PC-9 (cell line): Measurements from ENCODE around the gene USP1. TPM values are rescaled to one million over a fixed set of nuclear protein-coding genes. Genes with fewer than 3 reads are reported as not detected.

Source experiments
- BruUV-seq: library from RNA; stranded (reverse); fragments of 400-500 nt; replicated peaks from 2 replicates; lab custom pipeline; 2021; lab: Mats Ljungman, UMichigan
- CTCF ChIA-PET: fragments of 300-600 bp; sonication (Branson Sonifier 250); formaldehyde crosslinking; loops from one replicate; lab custom pipeline; 2022; ENCODE audit warnings: antibody characterized with exemption; lab: Charles Lee
- POLR2A ChIA-PET: fragments of 300-600 bp; sonication (Branson Sonifier 250); formaldehyde crosslinking; loops from one replicate; lab custom pipeline; 2022; ENCODE audit warnings: antibody characterized with exemption; ENCODE audit not compliant: unreplicated experiment; lab: Charles Lee
- DNase-seq, 2 experiments: peaks; one replicate each; pipeline versions ENCODE4 v3.0.0 to v3.0.0-alpha.2; 2015 to 2022; ENCODE audit warnings: mixed read lengths in 1 of 2
- H2AFZ ChIP-seq: fragments of 200-600 bp; sonication (generic); 2 replicates; pipeline ENCODE4 v1.8.1; 2017; ENCODE audit warnings: antibody characterized with exemption
- H3F3A ChIP-seq: fragments of 200-600 bp; sonication (generic); 2 replicates; pipeline ENCODE4 v1.8.1; 2017; ENCODE audit warnings: antibody characterized with exemption, mild to moderate bottlenecking, low read depth; ENCODE audit not compliant: insufficient read depth
- H3K27ac ChIP-seq: fragments of 200-600 bp; sonication (generic); 2 replicates; pipeline ENCODE4 v1.6.1; 2016; ENCODE audit warnings: mixed run types
- H3K27me3 ChIP-seq: fragments of 200-600 bp; sonication (generic); 2 replicates; pipeline ENCODE4 v1.6.1; 2016; ENCODE audit warnings: low read depth, mixed run types; ENCODE audit not compliant: insufficient read depth
- H3K36me3 ChIP-seq: fragments of 200-600 bp; sonication (generic); 2 replicates; pipeline ENCODE4 v1.6.1; 2016; ENCODE audit warnings: low read depth, mixed run types
- H3K4me1 ChIP-seq: fragments of 200-600 bp; sonication (generic); replicated peaks from 2 replicates; pipeline ENCODE4 v1.6.1; 2016; ENCODE audit warnings: mixed run types; ENCODE audit not compliant: insufficient read depth
- H3K4me2 ChIP-seq: fragments of 200-600 bp; sonication (generic); 2 replicates; pipeline ENCODE4 v1.6.1; 2017; ENCODE audit warnings: mixed run types
- H3K4me3 ChIP-seq: fragments of 200-600 bp; sonication (generic); 2 replicates; pipeline ENCODE4 v1.6.1; 2016; ENCODE audit warnings: mixed run types
- H3K79me2 ChIP-seq: fragments of 200-600 bp; sonication (generic); 2 replicates; pipeline ENCODE4 v1.6.1; 2017; ENCODE audit warnings: low read depth, mixed run types
- H3K9me2 ChIP-seq: fragments of 200-600 bp; sonication (generic); 2 replicates; pipeline ENCODE4 v1.8.1; 2017; ENCODE audit warnings: mild to moderate bottlenecking; ENCODE audit not compliant: insufficient read depth
- H3K9me3 ChIP-seq: fragments of 200-600 bp; sonication (generic); 2 replicates; pipeline ENCODE4 v1.8.1; 2016; ENCODE audit warnings: low read depth; ENCODE audit not compliant: insufficient read depth
- H4K20me1 ChIP-seq: fragments of 200-600 bp; sonication (generic); 2 replicates; pipeline ENCODE4 v1.8.1; 2017; ENCODE audit not compliant: insufficient read depth
- EZH2 ChIP-seq: fragments of 200-600 bp; sonication (generic); IDR thresholded peaks from 2 replicates; pipeline ENCODE4 v1.8.0; 2017; ENCODE audit warnings: antibody characterized with exemption, low read depth
- intact Hi-C: fragments of 100-400 bp; cut with micrococcal nuclease; formaldehyde crosslinking; loops from one replicate; pipeline ENCODE4 v1.10.0; 2022; ENCODE audit not compliant: unreplicated experiment
- total RNA-seq: library from RNA; stranded (reverse); gene quantifications from 2 replicates; pipeline ENCODE4 v1.2.3, GENCODE V29; 2021
- TF ChIP-seq, protein P1 (sequence below): fragments of 200-600 bp; sonication (generic); conservative IDR thresholded peaks from 2 replicates; pipeline ENCODE4 v1.6.1; 2017; ENCODE audit warnings: mixed run types, antibody characterized with exemption, mild to moderate bottlenecking, moderate library complexity

Gene USP1
- total RNA-seq, 1 experiment from 2014 or later, result 50.3 TPM

GRCh38 chr1:62448221-62448933 lies 11.5 kb downstream of the USP1 start:
- no peaks in the 10 kb centered on the region for H3K9me2 ChIP-seq

GRCh38 chr1:62450301-62450700 lies 13.5 kb downstream of the USP1 start:
- H3K79me2 ChIP-seq, result peaks cover 7% of the 10 kb centered on the region; the same call in 1 of the 2 replicates

More at GRCh38 chr1:62448221-62448933, 11.5 kb downstream of the USP1 start:
- DNase-seq, result no peak
- H3K79me2 ChIP-seq, result peaks cover 21% of the 10 kb centered on the region
- POLR2A ChIA-PET, result no interaction called here
- no peaks in the 10 kb centered on the region for H3K9me3 ChIP-seq
- H3F3A ChIP-seq, result peaks cover 25% of the 10 kb centered on the region
- BruUV-seq, result no TSS peak
- no peak for TF ChIP-seq EZH2
- TF ChIP-seq, protein P1, sequence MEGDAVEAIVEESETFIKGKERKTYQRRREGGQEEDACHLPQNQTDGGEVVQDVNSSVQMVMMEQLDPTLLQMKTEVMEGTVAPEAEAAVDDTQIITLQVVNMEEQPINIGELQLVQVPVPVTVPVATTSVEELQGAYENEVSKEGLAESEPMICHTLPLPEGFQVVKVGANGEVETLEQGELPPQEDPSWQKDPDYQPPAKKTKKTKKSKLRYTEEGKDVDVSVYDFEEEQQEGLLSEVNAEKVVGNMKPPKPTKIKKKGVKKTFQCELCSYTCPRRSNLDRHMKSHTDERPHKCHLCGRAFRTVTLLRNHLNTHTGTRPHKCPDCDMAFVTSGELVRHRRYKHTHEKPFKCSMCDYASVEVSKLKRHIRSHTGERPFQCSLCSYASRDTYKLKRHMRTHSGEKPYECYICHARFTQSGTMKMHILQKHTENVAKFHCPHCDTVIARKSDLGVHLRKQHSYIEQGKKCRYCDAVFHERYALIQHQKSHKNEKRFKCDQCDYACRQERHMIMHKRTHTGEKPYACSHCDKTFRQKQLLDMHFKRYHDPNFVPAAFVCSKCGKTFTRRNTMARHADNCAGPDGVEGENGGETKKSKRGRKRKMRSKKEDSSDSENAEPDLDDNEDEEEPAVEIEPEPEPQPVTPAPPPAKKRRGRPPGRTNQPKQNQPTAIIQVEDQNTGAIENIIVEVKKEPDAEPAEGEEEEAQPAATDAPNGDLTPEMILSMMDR, result no peak
- intact Hi-C loops, result no loop called here
- CTCF ChIA-PET, result no interaction called here
- H3K36me3 ChIP-seq, result peaks cover 69% of the 10 kb centered on the region
- H3K27me3 ChIP-seq, result no peaks in the 10 kb centered on the region
- H4K20me1 ChIP-seq, result peaks cover 5% of the 10 kb centered on the region
- H3K27ac ChIP-seq, result no peak overlapping the region
- no peak overlapping the region for H3K4me2 ChIP-seq
- H3K4me3 ChIP-seq, result no peak overlapping the region
- H2AFZ ChIP-seq, result no peak overlapping the region
- H3K4me1 ChIP-seq, result no peaks in the 10 kb centered on the region

DNA sequence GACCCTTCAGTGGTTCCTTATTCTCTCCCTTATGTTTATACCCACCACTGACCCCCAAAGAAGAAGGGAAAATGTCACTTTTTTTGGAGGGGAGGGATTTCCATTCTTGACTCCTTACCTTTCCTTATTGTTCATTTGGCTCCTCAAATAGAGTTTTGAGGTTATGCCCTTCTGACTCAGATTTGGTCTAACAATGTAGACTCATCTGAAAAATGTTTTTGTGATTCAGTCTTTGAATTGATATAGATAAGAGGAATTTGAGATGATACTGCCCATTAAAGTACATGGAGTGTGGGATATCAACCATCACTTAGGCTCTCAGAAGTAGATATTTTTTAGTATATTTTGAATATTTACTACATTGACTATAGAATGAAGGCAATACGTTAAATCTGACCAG lies 16.1 kb downstream of the USP1 start:
- H4K20me1 ChIP-seq, result no peaks in the 10 kb centered on the region; the same call in 1 of the 2 replicates
- H3K27ac ChIP-seq, result no peak overlapping the region
- no peaks in the 10 kb centered on the region for H3K27me3 ChIP-seq
- no peak for TF ChIP-seq EZH2
- TF ChIP-seq, protein P1, result no peak
- no peak overlapping the region for H3K4me2 ChIP-seq
- no peak overlapping the region for H2AFZ ChIP-seq
- CTCF ChIA-PET, result no interaction called here
- peaks cover 60% of the 10 kb centered on the region for H3K36me3 ChIP-seq
- no peaks in the 10 kb centered on the region for H3K9me3 ChIP-seq
- H3K9me2 ChIP-seq, result no peaks in the 10 kb centered on the region
- POLR2A ChIA-PET, result no interaction called here
- H3K79me2 ChIP-seq, result no peaks in the 10 kb centered on the region
- intact Hi-C loops, result no loop called here
- H3F3A ChIP-seq, result peaks cover 29% of the 10 kb centered on the region
- DNase-seq, result no peak
- no peaks in the 10 kb centered on the region for H3K4me1 ChIP-seq
- BruUV-seq, result no TSS peak
- H3K4me3 ChIP-seq, result no peak overlapping the region

More at GRCh38 chr1:62450301-62450700, 13.5 kb downstream of the USP1 start:
- Histone ChIP-seq H3K36me3 (peaks cover 66% of the 10 kb centered on the region), H3K27ac (no peak overlapping the region), H3K9me3 (no peaks in the 10 kb centered on the region), H4K20me1 (peaks cover 5% of the 10 kb centered on the region), H2AFZ (no peak overlapping the region), H3K27me3 (no peaks in the 10 kb centered on the region), H3K4me2 (no peak overlapping the region), H3F3A (peaks cover 19% of the 10 kb centered on the region), H3K4me1 (no peaks in the 10 kb centered on the region), H3K4me3 (no peak overlapping the region), H3K9me2 (no peaks in the 10 kb centered on the region)
- intact Hi-C loops, result no loop called here
- ChIA-PET CTCF (interaction anchor here (0.6 kb wide), 1 partner anchor 452 kb away, joined by 7 read pairs; no protein-coding TSS in a partner anchor), POLR2A (interaction anchor here (0.7 kb wide), 1 partner anchor 609 kb away, joined by 6 read pairs; no protein-coding TSS in a partner anchor)
- BruUV-seq, result no TSS peak
- DNase-seq, result no peak
- TF ChIP-seq, protein P1, result no peak
- TF ChIP-seq EZH2, result no peak
